ENCODE measurements around the gene SLC9C2. TPM values are rescaled to one million over a fixed set of nuclear protein-coding genes. Genes with fewer than 3 reads are reported as not detected.
"Not testable (repeated sequence)": the region's sequence is repeated elsewhere in the genome, so short reads cannot be mapped to it uniquely, and the experiment has no call there.

Gene SLC9C2, protein sequence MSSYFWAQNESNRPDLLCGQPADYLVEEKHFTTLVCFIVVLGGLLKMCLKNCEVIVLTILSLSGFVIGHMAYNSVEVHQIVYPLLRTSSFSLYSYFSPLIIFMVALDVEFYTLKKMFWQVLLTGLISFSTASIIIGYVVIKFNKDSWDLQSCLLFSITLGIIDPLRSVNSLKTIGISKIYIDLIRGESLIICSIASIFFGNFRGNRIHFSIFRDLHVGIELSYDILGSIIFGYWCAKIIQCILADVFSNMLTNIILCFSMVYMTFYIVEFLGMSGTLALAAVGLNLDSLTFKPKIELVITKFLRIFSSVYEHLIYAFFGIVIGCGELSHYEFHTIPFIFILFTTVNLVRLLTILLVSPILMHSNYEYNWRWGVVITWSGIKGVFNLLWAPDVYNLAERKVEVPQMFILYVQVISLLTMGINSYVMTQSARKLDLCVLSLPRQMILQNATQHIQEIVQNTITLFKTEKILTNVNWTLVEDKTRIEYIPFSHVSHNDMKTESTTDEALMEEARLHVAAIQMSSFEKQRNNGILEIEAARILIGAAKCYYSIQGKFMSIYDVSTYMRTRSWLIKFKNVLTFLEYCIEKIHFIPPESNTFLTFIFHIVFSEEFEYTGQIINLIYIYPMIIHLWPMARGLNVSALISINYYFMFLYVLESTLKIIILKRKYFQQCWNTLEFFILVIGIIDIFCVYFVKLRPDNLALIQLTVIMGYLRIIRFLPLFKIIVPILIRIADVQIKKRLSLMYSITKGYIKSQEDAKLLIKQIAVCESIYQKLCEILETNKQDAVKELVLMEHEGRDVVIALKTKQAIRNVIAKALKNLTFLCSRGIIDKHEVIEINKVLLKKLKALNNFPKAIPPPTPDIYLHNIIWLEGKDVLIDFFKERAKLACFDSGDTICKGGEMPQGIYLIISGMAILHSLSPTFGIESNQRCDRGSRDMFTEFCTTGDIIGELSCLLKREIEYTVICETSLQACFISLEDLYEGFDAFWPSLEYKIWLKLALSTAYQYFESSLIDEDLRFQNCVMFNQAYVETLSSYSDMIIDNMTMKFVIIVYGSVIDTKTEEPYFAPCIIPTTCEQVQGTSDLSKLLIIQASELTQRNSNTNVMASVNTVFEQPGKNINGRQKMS
- not detected in 2 replicates for total RNA-seq

DNA sequence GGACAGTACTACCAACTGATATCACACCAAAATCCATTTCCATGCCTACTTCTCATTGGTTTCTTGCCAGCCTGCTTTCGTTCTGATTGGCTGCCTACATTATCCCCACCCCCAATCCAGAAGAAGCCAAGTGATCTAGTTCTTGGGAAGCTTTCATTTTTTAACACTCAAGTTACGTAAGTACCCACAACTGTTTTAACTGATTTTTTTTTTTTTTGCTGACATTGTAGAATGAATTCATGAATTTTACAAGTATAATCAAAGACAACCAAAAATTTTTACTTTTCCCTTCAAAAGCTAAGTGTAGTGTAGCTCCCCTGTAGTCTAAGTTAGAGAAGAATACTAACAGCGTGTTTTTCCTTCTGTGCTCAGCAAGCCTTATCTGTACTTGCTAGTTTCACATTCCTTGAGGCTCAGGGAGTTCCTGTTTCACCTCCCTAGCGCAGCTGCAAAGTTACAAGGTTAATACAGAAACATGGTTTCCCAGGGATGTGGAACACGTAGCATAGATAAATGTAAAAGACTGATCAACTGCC lies at the start of gene SLC9C2:
SLC9C2 (minus strand) TSS at position 17 of the 536 bp plus-strand sequence. CDS start 1,296 bp downstream, outside the sequence.
- no peak for DNase-seq (ENCODE audit: extremely low read depth, low read depth, low spot score)

DNA sequence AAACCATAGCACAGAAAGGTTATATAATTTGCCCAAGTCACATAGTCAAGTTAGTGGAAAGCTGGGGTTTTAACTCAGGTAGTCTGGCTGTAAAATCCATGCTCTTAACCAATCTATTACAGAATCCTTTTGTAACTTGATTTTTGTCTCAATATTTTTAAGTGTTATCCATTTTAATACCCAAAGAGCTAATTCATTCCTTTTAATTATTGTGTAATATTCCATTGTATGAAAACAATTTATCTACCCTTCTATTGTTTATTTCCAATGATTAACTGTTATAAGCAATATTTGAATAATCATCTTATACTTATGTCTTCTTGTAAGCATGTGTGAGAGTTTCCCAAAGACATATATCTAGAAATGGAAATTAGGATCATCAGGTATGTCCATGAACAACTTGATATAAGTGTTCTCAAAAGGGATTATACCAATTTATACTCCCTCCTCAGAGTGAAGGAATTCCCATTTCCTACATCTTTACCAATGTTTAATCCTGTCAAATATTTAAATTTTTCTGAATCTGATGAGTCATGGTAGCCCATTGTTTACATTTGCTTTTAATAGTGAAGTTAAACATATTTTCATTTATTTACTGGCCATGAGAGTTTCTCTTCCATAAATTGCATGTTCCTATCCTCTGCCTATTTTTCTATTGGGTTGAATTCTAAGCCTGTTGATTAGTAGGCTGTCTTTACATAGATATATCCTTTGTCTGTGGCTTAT lies 46.2 kb upstream of the SLC9C2 start:
- no peak for DNase-seq (ENCODE audit: extremely low read depth, low read depth, low spot score)

DNA sequence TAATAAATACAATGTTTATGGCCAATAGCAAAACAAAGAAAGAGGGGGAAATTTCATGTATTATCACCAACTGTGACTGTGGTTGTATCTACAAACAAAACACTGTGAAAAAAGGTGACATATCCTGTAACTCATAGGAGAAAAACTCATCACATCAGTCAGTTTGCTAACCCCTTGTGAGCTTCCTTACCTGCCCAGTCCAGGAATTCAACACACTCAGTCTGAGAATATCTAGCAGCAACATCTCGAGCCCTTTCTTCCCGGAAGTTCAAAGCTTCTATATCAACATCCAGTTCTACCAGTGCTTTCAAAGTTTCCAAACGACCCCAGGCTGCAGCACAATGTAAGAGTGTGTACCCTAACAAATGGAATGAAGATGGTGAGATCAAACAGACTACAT lies 43.8 kb upstream of the SLC9C2 start:
- no peak for DNase-seq (ENCODE audit: extremely low read depth, low read depth, low spot score)

- not testable (repeated sequence) for DNase-seq (ENCODE audit: extremely low read depth, low read depth, low spot score)
These were observed 39.7 kb upstream of the SLC9C2 start for GRCh38 chr1:173642450-173643139.

DNA sequence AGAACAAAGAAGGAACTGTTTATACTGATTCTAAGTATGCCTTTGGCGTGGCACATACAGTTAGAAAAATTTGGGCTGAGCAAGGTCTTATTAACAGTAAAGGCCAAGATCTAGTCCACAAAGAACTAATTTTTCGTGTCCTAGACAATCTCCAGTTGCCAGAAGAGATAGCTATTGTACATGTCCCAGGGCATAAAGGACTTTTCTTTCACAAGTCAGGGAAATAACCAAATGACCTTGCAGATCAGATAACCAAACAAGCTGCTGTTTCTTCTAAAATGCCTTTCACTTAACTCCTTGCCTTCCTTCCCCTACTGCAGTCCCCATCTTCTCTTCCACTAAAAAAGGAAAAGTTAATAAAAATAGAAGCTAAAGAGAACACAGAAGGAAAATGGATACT lies 36.2 kb upstream of the SLC9C2 start:
- no peak for DNase-seq (ENCODE audit: extremely low read depth, low read depth, low spot score)

GRCh38 chr1:173638043-173639021 lies 35.5 kb upstream of the SLC9C2 start:
- DNase-seq (ENCODE audit: extremely low read depth, low read depth, low spot score) = no peak

DNA sequence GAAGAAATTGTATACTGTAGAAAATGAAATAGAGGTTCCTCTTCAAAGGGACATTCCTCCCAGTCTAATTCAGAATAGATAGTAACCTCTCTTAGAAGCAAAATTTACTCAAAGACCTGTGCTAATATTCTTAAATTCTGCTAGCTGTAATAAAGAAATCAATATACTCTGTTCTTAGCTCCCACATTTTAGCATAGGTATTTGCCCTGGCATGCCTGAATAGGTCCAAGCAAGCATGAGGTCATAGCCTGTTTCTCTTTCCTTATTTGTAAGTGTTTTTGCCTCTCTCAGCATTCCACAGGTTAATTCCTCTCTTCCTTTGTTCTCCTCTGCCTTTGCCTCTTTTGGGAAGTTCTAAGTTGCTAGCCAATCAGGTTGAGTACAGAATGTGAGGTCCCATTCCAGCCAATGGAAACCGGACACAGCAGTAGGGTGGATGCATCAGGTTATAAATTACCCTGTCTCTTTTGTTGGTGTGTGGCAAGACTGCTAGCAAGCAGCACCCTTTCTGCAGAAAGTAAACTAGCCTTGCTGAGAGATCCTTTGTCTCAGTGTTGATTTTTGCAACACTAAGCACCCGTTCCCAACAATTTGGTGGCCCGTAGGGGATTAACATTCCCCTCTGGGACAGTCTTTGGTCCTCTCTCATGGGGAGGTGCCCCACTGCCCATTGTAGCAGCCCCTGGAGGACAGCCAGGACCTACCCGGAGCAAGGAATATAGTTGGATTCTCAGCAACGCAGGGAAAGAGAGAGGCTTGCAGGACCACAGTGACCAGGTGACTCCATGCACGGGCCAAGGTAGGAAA lies 34.6 kb upstream of the SLC9C2 start:
- not testable (repeated sequence) for DNase-seq (ENCODE audit: extremely low read depth, low read depth, low spot score)

GRCh38 chr1:173635116-173635515 lies 32.2 kb upstream of the SLC9C2 start, which contains the start of gene TEX50:
TSS of gene TEX50 (plus strand) at chr1:173635338. CDS start at chr1:173635522, 184 bp downstream.
- DNase-seq (ENCODE audit: extremely low read depth, low read depth, low spot score) = no peak

DNA sequence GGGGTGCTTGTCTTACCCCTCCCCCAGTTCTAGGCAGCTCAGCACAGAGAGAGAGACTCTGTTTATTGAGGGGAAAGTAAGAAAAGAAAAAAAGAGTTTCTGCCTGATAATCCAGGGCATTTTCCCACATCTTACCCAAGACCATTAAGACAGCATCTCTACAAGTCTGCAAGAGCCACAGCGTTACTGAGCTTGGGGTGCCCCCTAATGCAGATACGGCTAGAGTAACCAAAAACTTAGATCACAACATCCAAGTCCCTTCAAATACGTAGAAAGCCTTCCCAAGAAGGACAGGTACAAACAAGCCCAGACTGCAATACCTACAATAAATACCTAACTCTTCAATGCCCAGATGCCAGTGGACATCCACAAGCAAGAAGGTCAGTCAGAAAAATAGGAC lies 26.0 kb upstream of the SLC9C2 start:
- DNase-seq (ENCODE audit: extremely low read depth, low read depth, low spot score) = no peak

DNA sequence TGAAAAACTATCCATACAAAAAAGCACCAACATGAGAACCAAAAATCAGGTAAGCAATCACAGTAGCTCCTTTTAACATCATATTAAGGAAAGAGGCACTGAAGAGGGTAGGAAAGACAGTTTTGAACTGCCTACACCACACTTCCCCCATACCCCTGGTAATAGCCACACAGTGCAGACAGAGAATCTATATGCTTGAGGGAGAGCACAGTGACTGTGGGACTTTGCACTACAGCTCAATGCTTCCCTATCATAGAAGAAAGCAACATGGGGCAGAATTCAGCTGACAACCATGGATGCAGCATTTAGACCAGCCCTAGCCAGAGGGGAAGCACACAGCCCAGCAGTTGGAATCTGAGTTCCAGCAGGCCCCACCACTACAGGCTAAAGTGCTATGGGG lies 24.4 kb upstream of the SLC9C2 start:
- DNase-seq (ENCODE audit: extremely low read depth, low read depth, low spot score) = no peak

DNA sequence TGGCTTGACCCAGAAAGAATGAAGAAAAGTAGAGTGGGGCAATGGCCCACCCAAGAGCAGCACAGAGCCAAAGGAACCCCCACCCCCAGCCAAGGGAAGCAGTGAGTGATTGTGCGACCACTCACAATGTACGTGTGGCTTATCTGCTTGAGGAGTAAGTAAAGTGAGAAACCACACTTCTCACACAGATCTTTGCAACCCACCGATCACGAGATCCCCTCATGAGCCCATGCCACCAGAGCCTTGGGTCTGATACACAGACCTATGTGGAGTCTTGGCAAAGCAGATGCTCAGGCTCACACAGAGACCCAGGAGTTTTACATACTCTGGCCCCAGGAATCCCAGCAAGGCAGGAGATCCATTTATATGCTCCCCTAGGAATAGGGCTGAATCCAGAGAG lies 14.0 kb upstream of the SLC9C2 start:
- no peak for DNase-seq (ENCODE audit: extremely low read depth, low read depth, low spot score)

GRCh38 chr1:173613086-173613485 lies 10.2 kb upstream of the SLC9C2 start:
- not testable (repeated sequence) for DNase-seq (ENCODE audit: extremely low read depth, low read depth, low spot score)

DNA sequence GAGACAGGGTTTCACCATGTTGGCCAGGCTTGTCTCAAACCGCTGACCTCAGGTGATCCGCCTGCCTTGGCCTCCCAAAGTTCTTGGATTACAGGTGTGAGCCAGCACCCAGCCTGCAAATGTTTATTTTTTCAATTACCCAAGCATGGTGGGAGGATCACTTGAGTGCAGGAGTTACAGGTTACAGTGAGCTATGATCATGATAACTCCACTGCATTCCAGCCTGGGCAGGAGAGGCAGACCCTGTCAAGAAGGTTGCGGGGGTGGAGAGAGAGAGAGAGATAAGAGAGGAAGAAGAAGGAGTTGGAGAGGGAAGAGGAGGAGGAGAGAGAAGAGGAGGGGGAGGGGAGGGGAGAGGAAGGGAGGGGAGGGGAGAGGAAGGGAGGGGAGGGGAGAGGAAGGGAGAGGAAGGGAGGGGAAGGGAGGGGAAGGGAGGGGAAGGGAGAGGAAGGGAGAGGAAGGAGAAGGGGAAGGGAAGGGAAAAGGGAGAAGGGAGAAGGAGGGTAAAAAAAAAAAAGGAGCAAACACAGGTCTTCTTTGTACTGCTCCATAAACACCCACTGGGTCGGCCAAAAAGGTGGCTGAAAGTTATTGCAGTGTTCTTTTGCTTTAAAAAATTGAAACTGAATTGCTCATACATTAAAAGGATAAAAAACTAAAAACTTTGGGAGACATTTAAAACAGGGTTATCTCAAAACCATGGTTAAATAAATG lies 5.8 kb upstream of the SLC9C2 start:
- no peak for DNase-seq (ENCODE audit: extremely low read depth, low read depth, low spot score)

DNA sequence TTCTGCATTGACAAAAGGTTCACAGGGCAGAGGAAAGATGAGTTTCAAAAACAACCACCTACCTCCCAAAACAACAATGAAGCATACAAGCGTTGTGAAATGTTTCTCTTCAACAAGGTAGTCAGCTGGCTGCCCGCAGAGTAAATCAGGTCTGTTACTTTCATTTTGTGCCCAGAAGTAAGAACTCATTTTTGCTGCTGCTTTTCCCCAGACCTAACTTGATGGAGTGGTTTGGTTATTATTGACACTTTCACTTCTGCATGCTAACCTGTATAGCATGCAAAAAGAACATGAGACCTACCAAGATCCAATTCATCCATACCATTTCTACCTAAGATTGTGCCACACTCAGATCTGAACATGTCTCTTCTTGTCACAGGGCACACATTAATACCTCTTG lies 1.3 kb downstream of the SLC9C2 start:
- no peak for DNase-seq (ENCODE audit: extremely low read depth, low read depth, low spot score)

- DNase-seq (ENCODE audit: extremely low read depth, low read depth, low spot score) = no peak
These were observed 6.6 kb downstream of the SLC9C2 start for GRCh38 chr1:173596097-173596825.

GRCh38 chr1:173591138-173591537 lies 11.7 kb downstream of the SLC9C2 start:
- DNase-seq (ENCODE audit: extremely low read depth, low read depth, low spot score) = not testable (repeated sequence)
